Measurements from ENCODE around the gene TEX264.
A peak's percentile ranks its signal among the peaks of the same experiment; 100 is the strongest.

The TEX264 gene

GRCh38 chr3:51669241-51670052 lies 1.6 kb upstream of the TEX264 start:
- peak; percentile 90 for DNase-seq (ENCODE audit: low read depth)
- peak; percentile 97 for TF ChIP-seq CTCF (conservative IDR thresholded peaks at IDR 0.05; ENCODE audit: low read depth, low read length)
- H3K4me3 ChIP-seq (ENCODE audit: low read depth, low read length): no peak overlapping the region

GRCh38 chr3:51670053-51670822 lies 814 bp upstream of the TEX264 start:
- no peak for TF ChIP-seq CTCF (conservative IDR thresholded peaks at IDR 0.05; ENCODE audit: low read depth, low read length)
- DNase-seq (ENCODE audit: low read depth): no peak
- H3K4me3 ChIP-seq (ENCODE audit: low read depth, low read length): peak overlapping the region; percentile 89

- H3K4me3 ChIP-seq (ENCODE audit: low read depth, low read length): peak overlapping the region; percentile 89
- DNase-seq (ENCODE audit: low read depth): peak; percentile 60
- TF ChIP-seq CTCF (conservative IDR thresholded peaks at IDR 0.05; ENCODE audit: low read depth, low read length): no peak
Measured at GRCh38 chr3:51671734-51672475, 853 bp downstream of the TEX264 start.

GRCh38 chr3:51673181-51673801 lies 2.2 kb downstream of the TEX264 start:
- H3K4me3 ChIP-seq (ENCODE audit: low read depth, low read length): no peak overlapping the region
- DNase-seq (ENCODE audit: low read depth): peak; percentile 7
- no peak for TF ChIP-seq CTCF (conservative IDR thresholded peaks at IDR 0.05; ENCODE audit: low read depth, low read length)

- TF ChIP-seq CTCF (conservative IDR thresholded peaks at IDR 0.05; ENCODE audit: low read depth, low read length): no peak
- H3K4me3 ChIP-seq (ENCODE audit: low read depth, low read length): no peak overlapping the region
- no peak for DNase-seq (ENCODE audit: low read depth)
Measured at GRCh38 chr3:51673802-51674654, 3.0 kb downstream of the TEX264 start.

- no peak overlapping the region for H3K4me3 ChIP-seq (ENCODE audit: low read depth, low read length)
- DNase-seq (ENCODE audit: low read depth): peak; percentile 56
- TF ChIP-seq CTCF (conservative IDR thresholded peaks at IDR 0.05; ENCODE audit: low read depth, low read length): no peak
Measured at GRCh38 chr3:51675201-51675611, 4.2 kb downstream of the TEX264 start.
